WTC11 (cell line): ENCODE measurements around the gene LYRM9. TPM values are rescaled to one million over a fixed set of nuclear protein-coding genes. Genes with fewer than 3 reads are reported as not detected.

Source experiments
- ATAC-seq: fragments of 200-7000 bp; cut with Tn5 transposase; 2 replicates; pipeline ENCODE4 v1.10.0; 2021; ENCODE audit warnings: mild to moderate bottlenecking, moderate library complexity
- CTCF ChIA-PET: fragments of 300-600 bp; sonication (Branson Sonifier 250); formaldehyde crosslinking; loops from one replicate; lab custom pipeline; 2021; ENCODE audit warnings: antibody characterized with exemption; lab: Charles Lee
- POLR2A ChIA-PET: fragments of 350-600 bp; sonication (Branson Sonifier 250); formaldehyde crosslinking; loops from one replicate; lab custom pipeline; 2021; ENCODE audit warnings: antibody characterized with exemption; lab: Charles Lee
- DNase-seq: peaks from one replicate; pipeline ENCODE4 v3.0.0; 2021; ENCODE audit warnings: low spot score
- H3K27ac Mint-ChIP-seq: 2 replicates; pipeline ENCODE4 v1.8.0; 2021; ENCODE audit warnings: mixed read lengths
- H3K27me3 Mint-ChIP-seq: 2 replicates; pipeline ENCODE4 v1.8.0; 2021; ENCODE audit warnings: low read depth, mild to moderate bottlenecking, moderate library complexity, mixed read lengths
- H3K36me3 Mint-ChIP-seq: 2 replicates; pipeline ENCODE4 v1.8.0; 2021; ENCODE audit warnings: mixed read lengths
- H3K4me1 Mint-ChIP-seq: 2 replicates; pipeline ENCODE4 v1.8.0; 2022; ENCODE audit warnings: mixed read lengths
- H3K4me3 Mint-ChIP-seq: 2 replicates; pipeline ENCODE4 v1.8.0; 2021; ENCODE audit warnings: mild to moderate bottlenecking, moderate library complexity, mixed read lengths
- H3K9me3 Mint-ChIP-seq: 2 replicates; pipeline ENCODE4 v1.8.0; 2021; ENCODE audit warnings: mixed read lengths
- EMX1 ChIP-seq: fragments of 250-450 bp; sonication (Bioruptor Pico); IDR thresholded peaks from 2 replicates; pipeline ENCODE4 v1.8.0; 2021; ENCODE audit warnings: mild to moderate bottlenecking
- FOXK1 ChIP-seq: sonication (generic); formaldehyde crosslinking; IDR thresholded peaks from 2 replicates; pipeline ENCODE4 v1.8.0; 2022; ENCODE audit warnings: mild to moderate bottlenecking, moderate library complexity, missing genetic modification reagents
- MYBL2 ChIP-seq: sonication (generic); formaldehyde crosslinking; IDR thresholded peaks from 2 replicates; pipeline ENCODE4 v1.8.1; 2023; ENCODE audit warnings: mild to moderate bottlenecking, moderate library complexity, missing genetic modification reagents
- PRRX2 ChIP-seq: fragments of 250-450 bp; sonication (Bioruptor Pico); IDR thresholded peaks from 2 replicates; pipeline ENCODE4 v1.8.0; 2021; ENCODE audit warnings: mild to moderate bottlenecking
- RELA ChIP-seq: sonication (generic); formaldehyde crosslinking; IDR thresholded peaks from 2 replicates; pipeline ENCODE4 v1.8.1; 2022; ENCODE audit warnings: missing genetic modification reagents, mild to moderate bottlenecking, borderline replicate concordance
- SMAD3 ChIP-seq: sonication (generic); formaldehyde crosslinking; IDR thresholded peaks from 2 replicates; pipeline ENCODE4 v1.8.0; 2022; ENCODE audit warnings: missing genetic modification reagents, mild to moderate bottlenecking, borderline replicate concordance
- SP1 ChIP-seq: sonication (generic); formaldehyde crosslinking; conservative IDR thresholded peaks from 2 replicates; pipeline ENCODE4 v1.8.1; 2022; ENCODE audit warnings: missing genetic modification reagents
- TEAD4 ChIP-seq: sonication (generic); formaldehyde crosslinking; IDR thresholded peaks from 2 replicates; pipeline ENCODE4 v1.8.0; 2022; ENCODE audit warnings: mild to moderate bottlenecking, missing genetic modification reagents
- ZNF138 ChIP-seq: sonication (generic); formaldehyde crosslinking; conservative IDR thresholded peaks from 2 replicates; pipeline ENCODE4 v1.8.1; 2022; ENCODE audit warnings: mild to moderate bottlenecking, moderate library complexity, missing genetic modification reagents
- ZNF232 ChIP-seq: sonication (generic); formaldehyde crosslinking; IDR thresholded peaks from 2 replicates; pipeline ENCODE4 v1.8.0; 2022; ENCODE audit warnings: mild to moderate bottlenecking, missing genetic modification reagents
- ZNF396 ChIP-seq: fragments of 250-450 bp; sonication (Bioruptor Pico); IDR thresholded peaks from 2 replicates; pipeline ENCODE4 v1.8.0; 2021; ENCODE audit warnings: mild to moderate bottlenecking, moderate library complexity, borderline replicate concordance
- total RNA-seq: library from RNA; stranded (reverse); gene quantifications from 3 replicates; pipeline ENCODE4 v1.2.3, GENCODE V29; 2021
- TF ChIP-seq, protein P1 (sequence below): fragments of 250-450 bp; sonication (Bioruptor Pico); IDR thresholded peaks from 2 replicates; pipeline ENCODE4 v2.1.2; 2022; ENCODE audit warnings: mild to moderate bottlenecking, moderate library complexity
- TF ChIP-seq, protein P2 (sequence below): fragments of 250-450 bp; sonication (Bioruptor Pico); IDR thresholded peaks from 2 replicates; pipeline ENCODE4 v1.9.0; 2021; ENCODE audit warnings: mild to moderate bottlenecking
- TF ChIP-seq, protein P3 (sequence below): sonication (generic); formaldehyde crosslinking; IDR thresholded peaks from 2 replicates; pipeline ENCODE4 v1.8.0; 2022; ENCODE audit warnings: mild to moderate bottlenecking, missing genetic modification reagents
- TF ChIP-seq, protein P4 (sequence below): sonication (generic); formaldehyde crosslinking; IDR thresholded peaks from 2 replicates; pipeline ENCODE4 v1.8.0; 2023; ENCODE audit warnings: mild to moderate bottlenecking, missing genetic modification reagents

Gene LYRM9
- total RNA-seq, 1 experiment from 2014 or later, result 3.6 TPM

DNA sequence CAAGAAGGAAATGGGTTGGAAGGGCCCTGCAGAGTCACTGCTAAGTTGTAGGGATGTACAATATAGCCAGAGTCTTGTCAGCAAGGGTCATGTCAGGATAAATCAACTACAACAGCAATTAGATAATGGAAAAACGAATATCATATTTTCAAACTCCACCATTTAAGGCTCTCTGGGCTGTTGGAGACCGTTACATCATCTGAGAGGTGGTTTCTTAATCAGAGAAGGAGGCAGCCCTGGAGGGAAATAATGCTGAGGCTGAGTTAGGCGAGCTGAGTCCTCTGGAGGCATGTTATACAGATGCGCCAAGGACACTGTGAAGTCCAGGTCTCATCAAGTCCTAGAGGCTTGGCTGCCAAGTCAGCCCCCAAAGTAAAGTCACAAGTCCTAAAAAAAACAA, 30.3 kb downstream of the LYRM9 start:
- ChIA-PET POLR2A (no interaction called here), CTCF (interaction anchor here (1.0 kb wide), 1 partner anchor 17 kb away, joined by 4 read pairs; no protein-coding TSS in a partner anchor)
- H3K4me1 Mint-ChIP-seq, result no peaks in the 10 kb centered on the region
- TF ChIP-seq EMX1 (CRISPR knock-in tag) (no peak), ZNF396 (no peak), MYBL2 (CRISPR knock-in tag) (no peak), SMAD3 (CRISPR knock-in tag) (no peak)
- H3K27me3 Mint-ChIP-seq, result no peaks in the 10 kb centered on the region
- H3K4me3 Mint-ChIP-seq, result no peak overlapping the region
- no peak overlapping the region for H3K27ac Mint-ChIP-seq
- no peaks in the 10 kb centered on the region for H3K9me3 Mint-ChIP-seq
- ATAC-seq (no peak), DNase-seq (no peak)
- no peaks in the 10 kb centered on the region for H3K36me3 Mint-ChIP-seq

DNA sequence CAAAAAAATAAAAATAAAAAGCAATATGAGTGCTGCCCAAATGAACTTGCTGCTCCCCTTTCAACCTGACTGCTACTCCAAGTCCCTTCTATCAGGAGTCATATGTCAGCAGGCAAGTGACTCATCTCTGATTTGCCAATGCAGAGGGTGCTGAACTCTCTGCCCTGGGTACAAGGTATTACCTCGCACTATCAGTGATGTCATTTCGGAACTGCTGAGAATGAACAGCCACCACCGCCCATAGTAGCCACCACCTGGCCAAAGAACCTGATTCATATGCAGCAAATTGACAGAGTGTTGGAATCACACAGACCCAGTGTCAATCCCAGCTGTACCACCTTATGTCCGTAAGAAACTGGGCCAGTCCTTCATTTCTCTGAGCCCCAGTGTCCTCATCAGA, 31.2 kb downstream of the LYRM9 start:
- ATAC-seq, result no peak
- TF ChIP-seq RELA (CRISPR knock-in tag), result no peak
- TF ChIP-seq, protein P1, sequence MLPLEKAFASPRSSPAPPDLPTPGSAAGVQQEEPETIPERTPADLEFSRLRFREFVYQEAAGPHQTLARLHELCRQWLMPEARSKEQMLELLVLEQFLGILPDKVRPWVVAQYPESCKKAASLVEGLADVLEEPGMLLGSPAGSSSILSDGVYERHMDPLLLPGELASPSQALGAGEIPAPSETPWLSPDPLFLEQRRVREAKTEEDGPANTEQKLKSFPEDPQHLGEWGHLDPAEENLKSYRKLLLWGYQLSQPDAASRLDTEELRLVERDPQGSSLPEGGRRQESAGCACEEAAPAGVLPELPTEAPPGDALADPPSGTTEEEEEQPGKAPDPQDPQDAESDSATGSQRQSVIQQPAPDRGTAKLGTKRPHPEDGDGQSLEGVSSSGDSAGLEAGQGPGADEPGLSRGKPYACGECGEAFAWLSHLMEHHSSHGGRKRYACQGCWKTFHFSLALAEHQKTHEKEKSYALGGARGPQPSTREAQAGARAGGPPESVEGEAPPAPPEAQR (CRISPR knock-in tag), result no peak
- no peak for TF ChIP-seq FOXK1
- TF ChIP-seq, protein P2, sequence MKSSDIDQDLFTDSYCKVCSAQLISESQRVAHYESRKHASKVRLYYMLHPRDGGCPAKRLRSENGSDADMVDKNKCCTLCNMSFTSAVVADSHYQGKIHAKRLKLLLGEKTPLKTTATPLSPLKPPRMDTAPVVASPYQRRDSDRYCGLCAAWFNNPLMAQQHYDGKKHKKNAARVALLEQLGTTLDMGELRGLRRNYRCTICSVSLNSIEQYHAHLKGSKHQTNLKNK (CRISPR knock-in tag), result no peak
- TF ChIP-seq ZNF138, result no peak
- no peak for TF ChIP-seq PRRX2 (CRISPR knock-in tag)
- no peak for TF ChIP-seq TEAD4 (CRISPR knock-in tag)
- no peak for TF ChIP-seq MYBL2 (CRISPR knock-in tag)
- no peak for TF ChIP-seq SP1 (CRISPR knock-in tag)
- Mint-ChIP-seq H3K27ac (no peak overlapping the region), H3K4me1 (peaks cover 4% of the 10 kb centered on the region), H3K27me3 (no peaks in the 10 kb centered on the region), H3K4me3 (no peak overlapping the region), H3K9me3 (no peaks in the 10 kb centered on the region), H3K36me3 (no peaks in the 10 kb centered on the region)
- DNase-seq, result no peak
- CTCF ChIA-PET, result interaction anchor here (1.6 kb wide), 1 partner anchor 56 kb away, joined by 7 read pairs; no protein-coding TSS in a partner anchor
- POLR2A ChIA-PET, result no interaction called here

DNA sequence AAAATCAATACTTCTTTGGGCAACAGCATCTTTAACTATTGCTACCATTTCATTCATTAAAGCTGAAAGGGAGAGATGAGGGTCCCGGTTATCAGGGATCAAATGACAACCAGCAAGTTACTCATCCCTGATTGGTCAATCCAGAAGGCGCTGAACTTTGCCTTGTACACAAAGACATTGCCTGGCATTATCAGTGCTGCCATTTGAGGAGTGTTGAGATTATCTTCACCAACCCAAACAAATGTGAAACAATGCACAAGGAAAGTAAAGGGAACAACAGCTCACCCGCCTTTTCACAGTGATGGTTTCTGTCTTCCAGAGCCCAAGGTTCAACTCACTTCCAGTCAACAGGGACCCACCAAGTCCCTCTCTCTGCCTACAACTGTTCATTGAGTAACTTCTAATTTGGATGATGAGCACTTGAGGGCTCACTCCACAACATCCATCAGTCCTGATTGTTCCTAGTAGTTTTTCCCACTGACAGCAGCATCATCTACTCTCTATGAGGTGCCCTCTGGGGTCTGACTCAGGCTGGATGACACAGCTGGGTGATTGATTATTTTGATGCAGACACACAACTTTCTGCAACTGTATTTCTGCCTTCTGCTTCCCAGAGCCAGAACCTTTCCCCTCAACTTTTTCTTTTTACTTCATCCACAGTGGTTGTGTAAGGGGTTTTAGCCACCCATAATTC, 32.0 kb downstream of the LYRM9 start:
- Mint-ChIP-seq H3K4me1 (peaks cover 7% of the 10 kb centered on the region), H3K27me3 (no peaks in the 10 kb centered on the region), H3K9me3 (no peaks in the 10 kb centered on the region), H3K36me3 (no peaks in the 10 kb centered on the region), H3K27ac (no peak overlapping the region), H3K4me3 (no peak overlapping the region)
- TF ChIP-seq, protein P3, sequence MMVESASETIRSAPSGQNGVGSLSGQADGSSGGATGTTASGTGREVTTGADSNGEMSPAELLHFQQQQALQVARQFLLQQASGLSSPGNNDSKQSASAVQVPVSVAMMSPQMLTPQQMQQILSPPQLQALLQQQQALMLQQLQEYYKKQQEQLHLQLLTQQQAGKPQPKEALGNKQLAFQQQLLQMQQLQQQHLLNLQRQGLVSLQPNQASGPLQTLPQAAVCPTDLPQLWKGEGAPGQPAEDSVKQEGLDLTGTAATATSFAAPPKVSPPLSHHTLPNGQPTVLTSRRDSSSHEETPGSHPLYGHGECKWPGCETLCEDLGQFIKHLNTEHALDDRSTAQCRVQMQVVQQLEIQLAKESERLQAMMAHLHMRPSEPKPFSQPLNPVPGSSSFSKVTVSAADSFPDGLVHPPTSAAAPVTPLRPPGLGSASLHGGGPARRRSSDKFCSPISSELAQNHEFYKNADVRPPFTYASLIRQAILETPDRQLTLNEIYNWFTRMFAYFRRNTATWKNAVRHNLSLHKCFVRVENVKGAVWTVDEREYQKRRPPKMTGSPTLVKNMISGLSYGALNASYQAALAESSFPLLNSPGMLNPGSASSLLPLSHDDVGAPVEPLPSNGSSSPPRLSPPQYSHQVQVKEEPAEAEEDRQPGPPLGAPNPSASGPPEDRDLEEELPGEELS, result no peak
- TF ChIP-seq, protein P4, sequence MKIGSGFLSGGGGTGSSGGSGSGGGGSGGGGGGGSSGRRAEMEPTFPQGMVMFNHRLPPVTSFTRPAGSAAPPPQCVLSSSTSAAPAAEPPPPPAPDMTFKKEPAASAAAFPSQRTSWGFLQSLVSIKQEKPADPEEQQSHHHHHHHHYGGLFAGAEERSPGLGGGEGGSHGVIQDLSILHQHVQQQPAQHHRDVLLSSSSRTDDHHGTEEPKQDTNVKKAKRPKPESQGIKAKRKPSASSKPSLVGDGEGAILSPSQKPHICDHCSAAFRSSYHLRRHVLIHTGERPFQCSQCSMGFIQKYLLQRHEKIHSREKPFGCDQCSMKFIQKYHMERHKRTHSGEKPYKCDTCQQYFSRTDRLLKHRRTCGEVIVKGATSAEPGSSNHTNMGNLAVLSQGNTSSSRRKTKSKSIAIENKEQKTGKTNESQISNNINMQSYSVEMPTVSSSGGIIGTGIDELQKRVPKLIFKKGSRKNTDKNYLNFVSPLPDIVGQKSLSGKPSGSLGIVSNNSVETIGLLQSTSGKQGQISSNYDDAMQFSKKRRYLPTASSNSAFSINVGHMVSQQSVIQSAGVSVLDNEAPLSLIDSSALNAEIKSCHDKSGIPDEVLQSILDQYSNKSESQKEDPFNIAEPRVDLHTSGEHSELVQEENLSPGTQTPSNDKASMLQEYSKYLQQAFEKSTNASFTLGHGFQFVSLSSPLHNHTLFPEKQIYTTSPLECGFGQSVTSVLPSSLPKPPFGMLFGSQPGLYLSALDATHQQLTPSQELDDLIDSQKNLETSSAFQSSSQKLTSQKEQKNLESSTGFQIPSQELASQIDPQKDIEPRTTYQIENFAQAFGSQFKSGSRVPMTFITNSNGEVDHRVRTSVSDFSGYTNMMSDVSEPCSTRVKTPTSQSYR (CRISPR knock-in tag), result no peak
- TF ChIP-seq ZNF232 (CRISPR knock-in tag), result no peak
- POLR2A ChIA-PET, result no interaction called here
- ATAC-seq (no peak), DNase-seq (no peak)
- CTCF ChIA-PET, result interaction anchor here (1.4 to 1.6 kb wide), 2 partner anchors 19 to 55 kb away, joined by 5 to 7 read pairs; no protein-coding TSS in a partner anchor
